NCI-H446 (cell line): ENCODE data around the gene ZIC1.

Source experiments
- DNase-seq, 2 experiments: peaks; one replicate each; lab custom pipeline; 2025; lab: John Stamatoyannopoulos, UW

Gene ZIC1

DNA sequence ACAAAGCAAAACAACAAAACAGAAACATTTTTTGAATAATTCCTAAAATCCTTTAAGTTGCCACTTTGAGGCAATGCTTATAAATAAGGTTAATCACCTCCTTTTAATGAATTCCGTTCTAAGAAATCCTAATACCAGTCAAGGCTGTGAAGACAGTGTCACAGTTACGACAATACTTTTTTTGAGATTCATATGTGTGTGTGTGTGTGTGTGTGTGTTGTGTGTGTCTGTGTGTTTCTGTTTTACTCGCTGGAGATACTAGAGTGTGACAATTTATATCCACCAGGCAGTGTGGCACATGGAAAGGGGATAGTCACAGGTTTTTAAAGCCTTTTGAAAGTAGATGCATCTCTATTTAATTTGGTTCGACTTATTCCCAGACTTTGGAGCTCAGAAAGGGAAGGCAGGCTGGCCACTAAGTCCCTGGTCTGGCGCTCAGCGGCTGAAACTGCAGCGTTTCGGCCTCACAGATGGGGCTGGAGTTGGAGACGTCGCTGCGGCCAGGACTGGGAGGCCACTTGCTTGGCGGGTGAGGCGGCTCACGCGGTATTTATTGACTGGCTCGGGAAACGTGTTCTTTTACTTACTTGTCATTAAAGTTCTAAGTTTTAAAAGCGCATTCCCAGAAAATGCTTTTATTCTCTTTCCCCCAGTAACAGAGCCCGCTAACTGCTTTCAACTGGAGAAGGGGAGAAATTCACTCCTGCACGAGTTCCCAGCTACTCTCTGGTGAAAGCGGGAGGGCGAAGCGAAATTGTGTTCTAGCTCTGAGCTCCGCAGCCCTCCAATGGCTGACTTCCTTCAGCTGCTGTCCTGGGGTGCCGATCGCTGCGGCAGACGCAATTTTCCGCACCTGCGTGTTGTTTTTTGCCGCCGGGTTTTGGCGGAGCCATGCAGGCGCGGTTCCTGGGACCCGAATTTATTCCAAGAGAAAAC, 13.7 kb downstream of the ZIC1 start:
- DNase-seq, result no peak

DNA sequence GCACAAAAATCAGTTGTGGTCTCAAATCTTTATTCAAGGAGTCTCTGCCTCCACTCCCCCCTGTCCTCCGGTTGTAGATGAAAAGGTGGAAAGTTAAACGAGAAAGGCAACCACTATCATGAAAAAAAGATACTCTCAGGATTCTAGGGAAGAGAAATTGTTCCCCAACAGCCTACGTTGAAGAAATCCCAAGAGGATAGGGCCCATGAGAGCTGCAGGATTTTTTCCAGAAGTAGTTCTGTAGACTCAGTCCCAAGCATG, 14.3 kb downstream of the ZIC1 start:
- DNase-seq, result no peak

DNA sequence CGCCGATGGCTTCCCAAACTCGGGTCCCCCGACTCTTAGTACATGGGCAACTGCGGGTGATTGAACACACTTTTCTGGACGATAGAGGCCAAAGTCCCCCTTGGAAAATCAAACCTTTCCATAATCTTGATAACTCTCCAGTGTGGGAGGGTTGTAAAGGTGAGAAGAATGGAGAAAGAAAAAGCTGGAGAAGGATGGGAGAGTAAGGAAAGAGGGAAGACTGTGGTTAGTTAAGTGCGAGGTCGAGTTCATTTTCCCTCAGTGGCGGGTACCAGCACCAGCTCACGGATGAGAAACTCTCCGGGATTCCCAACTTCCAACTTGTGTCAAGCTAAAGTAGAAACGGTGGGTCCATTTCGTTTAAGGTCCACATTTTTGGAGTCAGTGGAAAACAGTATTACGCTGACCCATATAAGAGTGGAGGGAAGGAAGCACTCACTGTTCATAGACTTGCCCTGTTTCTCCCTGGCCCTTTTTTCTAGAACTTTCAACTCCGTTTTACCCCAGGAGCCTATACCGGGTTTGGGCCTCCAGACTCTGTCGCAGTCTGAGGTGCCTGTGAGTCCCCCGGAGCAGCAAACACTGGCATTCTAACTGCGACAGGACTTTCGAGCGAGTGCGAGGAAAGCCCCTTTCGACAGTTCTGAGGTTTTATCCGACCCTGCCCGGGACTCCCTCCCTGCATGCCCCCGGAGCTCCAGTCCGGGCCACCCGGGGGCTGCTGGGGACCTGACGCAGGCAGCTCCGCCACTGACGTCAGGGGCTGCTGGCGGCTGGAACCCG, 14.8 kb downstream of the ZIC1 start:
- no peak for DNase-seq

DNA sequence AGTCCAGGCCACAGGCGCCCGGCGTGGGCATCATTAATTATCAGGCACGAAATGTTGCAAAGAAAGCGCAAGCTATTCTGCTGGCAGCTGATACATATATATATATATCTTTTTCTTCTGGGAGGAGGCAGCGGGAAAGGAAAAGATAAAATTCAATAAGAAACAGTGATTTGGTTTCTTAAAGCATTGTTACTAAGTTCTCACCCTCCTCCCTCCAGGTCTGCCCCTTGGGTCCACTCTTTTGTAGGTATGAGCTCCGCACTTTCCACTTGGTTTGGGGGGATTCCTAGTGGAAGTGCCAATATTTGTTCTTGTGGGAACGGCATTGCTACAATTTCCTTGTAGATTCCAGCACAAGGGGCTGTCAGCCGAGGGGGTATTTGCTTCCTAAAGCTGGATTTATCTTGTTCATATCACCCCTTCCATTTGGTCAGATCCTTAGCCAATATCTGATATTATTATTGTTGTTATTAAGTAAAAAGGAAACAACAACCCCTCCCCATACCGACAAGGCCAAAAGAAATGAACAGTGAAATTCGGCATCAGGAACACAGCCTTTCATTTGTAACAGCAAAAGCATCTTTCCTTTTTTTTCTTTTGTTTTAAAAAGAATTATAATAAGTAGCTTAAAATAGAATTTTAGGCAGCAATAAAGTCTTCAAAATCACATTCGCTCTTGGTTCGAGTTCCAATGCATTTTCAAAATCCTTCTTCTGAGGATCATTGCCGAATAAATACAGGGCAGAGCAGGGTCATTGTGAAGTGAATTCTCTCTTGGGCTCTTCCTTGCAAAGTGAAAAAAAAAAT, 15.6 kb downstream of the ZIC1 start:
- DNase-seq, result no peak

DNA sequence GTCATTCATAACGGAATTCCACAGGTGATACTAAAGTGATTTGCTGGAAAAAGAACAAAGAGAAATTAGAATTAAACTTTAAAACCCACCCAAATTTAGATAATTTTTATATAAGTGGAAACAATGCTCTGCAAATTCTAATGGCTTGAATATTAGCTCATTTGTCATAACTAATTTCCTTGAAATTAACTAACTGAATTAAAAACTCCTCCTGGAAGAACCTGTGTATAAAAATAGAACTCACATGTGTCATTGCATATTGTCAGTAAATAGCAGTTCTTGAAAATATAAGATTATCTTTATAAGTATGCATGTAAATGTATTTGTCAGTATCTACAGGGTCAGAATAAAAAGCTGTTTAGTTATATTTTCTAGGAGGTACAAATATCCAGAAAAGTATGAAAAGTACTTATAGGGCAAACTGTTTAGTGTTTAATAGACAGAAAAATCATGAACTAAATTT, 16.3 kb downstream of the ZIC1 start:
- no peak for DNase-seq

DNA sequence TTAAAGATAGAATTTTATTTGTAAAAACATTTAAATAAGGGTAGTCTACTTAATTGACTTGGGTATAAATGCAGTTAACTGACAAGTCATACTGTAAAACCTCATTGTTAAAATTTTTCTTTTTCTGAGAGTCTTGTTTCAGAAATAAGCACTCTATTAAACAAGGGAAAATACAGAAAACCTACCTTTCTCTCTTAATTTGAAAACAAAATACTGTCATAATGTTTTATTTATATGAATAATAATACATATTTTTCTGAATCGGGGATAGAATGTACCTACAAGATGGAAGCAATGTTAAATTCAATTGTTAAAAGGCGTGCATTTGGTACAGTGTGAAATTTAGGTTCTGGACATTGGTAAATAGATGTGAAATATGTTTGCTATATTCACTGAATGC, 17.8 kb downstream of the ZIC1 start:
- DNase-seq, result no peak

DNA sequence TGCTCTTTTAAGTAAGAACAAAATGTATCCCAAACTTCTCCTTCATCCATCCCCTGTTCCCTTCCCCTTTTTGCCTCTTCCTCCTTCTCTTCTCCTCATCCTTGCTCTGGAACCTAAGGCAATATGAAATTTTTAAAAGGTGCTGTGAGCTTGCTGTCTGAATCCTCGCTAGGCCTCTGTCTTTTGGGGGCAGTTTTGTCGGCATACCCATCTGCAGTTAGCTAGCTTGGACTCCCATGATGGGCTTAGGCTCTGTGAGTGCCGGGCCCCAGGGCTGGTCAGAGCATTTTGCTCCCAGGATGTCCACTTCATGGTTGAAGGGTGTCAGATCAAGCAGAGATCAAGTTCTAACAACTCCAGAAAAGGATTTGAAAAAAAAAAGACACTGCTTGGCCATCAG, 18.6 kb downstream of the ZIC1 start:
- no peak for DNase-seq

DNA sequence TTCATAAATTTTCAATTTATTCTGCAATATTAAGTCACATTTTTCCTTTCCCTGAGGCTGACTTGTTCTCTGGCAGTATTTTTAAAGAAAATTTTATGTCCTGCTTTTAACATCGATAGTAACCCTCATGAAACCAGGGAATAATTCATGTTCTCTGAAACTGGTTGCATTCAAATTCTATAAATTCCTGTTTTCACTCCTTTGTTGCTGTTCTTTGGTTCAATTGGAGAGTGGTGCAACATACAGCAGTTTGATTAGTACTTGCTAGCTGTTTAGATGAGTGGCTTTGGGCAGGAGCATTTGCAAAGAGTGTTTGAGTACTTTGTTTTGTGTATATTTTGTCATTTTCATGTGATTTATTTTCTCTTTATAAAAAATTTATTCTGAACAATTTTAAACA, 19.2 kb downstream of the ZIC1 start:
- no peak for DNase-seq

DNA sequence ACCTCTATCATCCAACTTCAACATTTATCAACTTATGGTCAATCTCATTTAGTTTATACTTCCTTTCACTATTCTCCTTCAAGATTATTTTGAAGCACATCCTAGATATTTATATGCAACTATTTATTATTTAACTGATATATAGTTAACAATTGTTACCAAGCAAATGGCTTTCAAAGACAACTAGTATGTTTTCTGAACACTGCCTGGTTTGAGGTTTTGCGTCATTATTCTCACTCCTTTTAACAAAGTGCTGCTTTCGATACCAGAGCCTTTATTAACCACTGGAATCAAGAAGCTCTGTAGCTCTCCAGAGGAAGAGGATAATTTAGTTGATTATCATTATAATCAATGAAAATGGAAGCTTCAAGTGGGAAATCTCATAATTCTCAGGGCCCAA, 19.6 kb downstream of the ZIC1 start:
- no peak for DNase-seq

DNA sequence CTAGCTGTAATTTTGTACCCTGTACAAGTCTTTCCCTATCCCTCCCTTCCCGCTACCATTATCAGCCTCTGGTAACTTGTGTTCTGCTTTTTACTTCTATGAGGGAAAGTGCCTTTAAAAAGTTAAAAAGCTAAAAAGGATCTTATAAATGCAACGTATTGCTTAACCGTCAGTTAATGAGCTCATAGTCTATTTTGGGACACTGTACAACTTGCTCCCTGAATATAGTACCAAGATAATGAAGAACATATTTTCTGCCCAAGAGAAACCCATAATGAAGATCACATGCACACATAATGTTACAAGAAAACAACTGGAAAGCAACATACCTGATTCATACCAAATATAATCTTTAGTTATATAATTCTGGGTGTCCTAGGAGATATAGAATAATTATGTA, 22.6 kb downstream of the ZIC1 start:
- DNase-seq, result no peak

DNA sequence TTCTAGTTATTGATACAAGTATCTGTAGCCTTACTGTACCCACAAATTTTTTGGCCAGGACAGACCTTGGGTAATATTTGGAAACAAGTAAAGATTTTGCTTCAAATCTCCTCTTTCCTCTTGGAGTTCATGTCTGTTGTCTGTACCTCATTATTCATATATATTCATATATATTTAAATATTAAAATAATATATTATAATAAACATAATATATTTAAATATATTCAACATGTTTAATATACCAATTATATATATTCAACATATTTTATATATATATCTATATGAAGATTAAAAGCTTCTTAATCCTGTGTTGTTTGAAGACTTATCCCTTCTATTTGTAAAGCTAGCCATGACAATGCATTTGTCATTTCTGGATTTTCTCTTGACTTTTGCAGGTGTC, 38.1 kb downstream of the ZIC1 start:
- DNase-seq, result no peak

DNA sequence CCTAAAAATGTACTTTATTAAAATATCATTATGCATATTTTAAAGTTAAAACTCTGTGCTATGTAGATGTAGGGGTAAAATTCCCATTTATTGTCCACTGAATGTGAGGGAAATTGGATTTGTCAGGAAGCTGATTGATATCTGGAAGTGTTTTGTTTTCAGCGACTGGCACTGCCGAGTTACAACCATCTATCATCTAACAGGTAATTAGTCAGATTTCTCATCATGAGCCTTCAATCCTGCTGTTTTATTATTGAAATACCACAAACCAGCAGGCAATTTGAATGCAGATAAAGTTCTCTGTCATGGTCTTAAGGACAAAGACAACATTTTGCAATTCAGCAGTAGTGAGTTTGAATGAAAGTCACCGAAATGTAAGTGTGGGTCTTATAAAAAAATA, 40.5 kb downstream of the ZIC1 start:
- DNase-seq, result no peak

DNA sequence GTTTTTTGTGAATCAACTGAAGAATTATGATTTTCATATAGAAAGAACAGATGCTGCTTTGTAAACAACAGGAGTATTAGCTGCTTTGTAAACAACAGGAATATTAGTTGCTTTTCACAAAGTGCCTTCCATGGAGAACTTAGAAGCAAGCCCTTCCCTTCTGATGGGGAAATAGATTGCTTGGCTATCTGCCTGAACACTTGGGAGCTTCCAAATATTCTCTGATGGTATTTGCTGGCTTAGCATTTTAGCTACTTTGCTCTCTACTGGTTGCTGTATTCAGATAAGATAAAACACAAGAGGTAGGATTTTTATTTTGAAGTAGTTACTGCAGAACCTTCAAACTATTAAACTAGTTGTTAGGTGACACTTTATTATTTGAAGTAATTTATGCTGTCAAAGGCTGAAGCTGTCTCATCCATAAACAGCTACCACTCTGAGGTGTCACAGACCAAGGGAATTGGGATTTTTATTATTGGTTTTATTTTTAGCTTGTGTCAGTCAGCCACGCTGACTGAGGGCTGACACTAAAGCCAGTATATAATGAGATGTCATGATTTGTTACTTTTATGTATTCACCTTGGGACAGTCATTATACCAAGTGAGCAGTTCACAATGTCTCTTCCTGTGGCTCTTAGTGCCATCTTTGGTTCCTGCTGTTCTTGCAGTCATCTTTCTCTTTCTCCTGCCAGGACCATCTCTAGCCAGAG, 50.0 kb downstream of the ZIC1 start:
- DNase-seq, result no peak

DNA sequence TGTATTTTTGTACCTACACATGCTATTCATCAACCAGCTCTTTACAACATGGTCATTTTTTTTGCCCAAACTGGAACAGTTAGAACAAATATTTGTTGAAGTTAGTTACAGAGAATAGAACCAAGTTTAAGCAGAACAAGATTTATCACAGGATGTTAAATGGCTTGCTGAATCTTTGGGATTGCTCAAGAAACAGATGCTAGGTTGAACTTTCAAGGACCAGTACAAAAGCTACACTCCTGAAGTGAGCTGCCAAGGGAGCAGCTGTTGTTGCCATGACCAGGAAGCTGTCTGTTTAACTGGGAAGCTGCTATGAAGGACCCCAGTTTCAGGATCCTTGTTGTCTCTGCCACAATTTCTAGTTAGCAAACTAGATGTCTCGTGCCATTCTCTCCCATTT, 53.7 kb downstream of the ZIC1 start:
- DNase-seq, result no peak
